Ovary (tissue), 9 donors: ENCODE measurements around the gene WNT6. TPM values are rescaled to one million over a fixed set of nuclear protein-coding genes. Genes with fewer than 3 reads are reported as not detected.
A peak's percentile ranks its signal among the peaks of the same experiment; 100 is the strongest.

Experiments
- DNase-seq, 5 donors: peaks; one replicate each; pipeline ENCODE4 v3.0.0-alpha.2; 2019 to 2020
- H3K27ac ChIP-seq, 2 donors: fragments of 200-600 bp; one replicate each; pipeline versions ENCODE4 v1.5.1 to v1.8.0; 2019 to 2022
- H3K27me3 ChIP-seq: fragments of 200-600 bp; one replicate; pipeline ENCODE4 v1.8.0; 2022
- H3K36me3 ChIP-seq: fragments of 200-600 bp; sonication (generic); one replicate; pipeline ENCODE4 v1.5.1; 2019
- H3K4me1 ChIP-seq: one replicate; pipeline ENCODE4 v1.8.1; 2013; ENCODE audit warnings: mild to moderate bottlenecking, moderate library complexity; ENCODE audit not compliant: insufficient read depth
- H3K4me3 ChIP-seq: fragments of 200-600 bp; sonication (generic); one replicate; pipeline ENCODE4 v1.5.1; 2017
- H3K9me3 ChIP-seq, 2 donors: fragments of 200-600 bp in 1 of 2; sonication (generic) in 1 of 2; one replicate each; pipeline versions ENCODE4 v1.5.1 to v1.8.1; 2013 to 2019; ENCODE audit warnings: mild to moderate bottlenecking in 1 of 2, moderate library complexity in 1 of 2
- EP300 ChIP-seq: sonication (generic); formaldehyde crosslinking; IDR thresholded peaks from one replicate; pipeline ENCODE4 v1.6.1; 2017; ENCODE audit warnings: antibody characterized with exemption
- POLR2A ChIP-seq: fragments of 450-650 bp; IDR thresholded peaks from one replicate; pipeline ENCODE4 v1.6.1; 2017; ENCODE audit warnings: antibody characterized with exemption, mild to moderate bottlenecking, moderate library complexity
- WGBS, 3 donors: extraction: QIAGEN DNeasy Blood & Tissue Kit in 1 of 3; methylation state at CpG; one replicate each; pipeline versions ENCODE4 v1.1.5 to v1.1.7; 2013 to 2017; 5-methylcytosine and 5-hydroxymethylcytosine counted together
- intact Hi-C, 4 donors: fragments of 100-400 bp; cut with DNase I; formaldehyde crosslinking; loops; one replicate each; pipeline versions ENCODE4 v1.11.0 to v1.15.1; 2022 to 2023
- polyA plus RNA-seq, 2 donors: library from polyadenylated mRNA; stranded (reverse); fragments of 200-250 nt in 1 of 2; fragments of 350-450 nt in 1 of 2; fragmentation: Illumina TruSeq in 1 of 2; extraction: RNeasy Lipid Tissue Mini Kit (QIAGEN cat#74804) in 1 of 2; gene quantifications; one replicate each; pipeline ENCODE4 v1.2.3, GENCODE V29; 2013 to 2014
- total RNA-seq, 7 donors: library from RNA; depleted of rRNA in 2 of 7; stranded (reverse); fragments of >200 nt in 2 of 7; fragmentation: NEBNext Ultra II Directional in 3 of 7; extraction: Animal tissue kit (Norgen Biotek cat#: 25700) in 3 of 7; gene quantifications; one replicate each; pipeline versions ENCODE4 v1.1.0 to v1.2.4, GENCODE V29; 2016 to 2023
- TF ChIP-seq, protein P1 (sequence below), 3 donors: fragments of 450-650 bp in 2 of 3; fragments of 200-600 bp in 1 of 3; IDR thresholded peaks; one replicate each; pipeline versions ENCODE4 v1.5.1 to v1.8.0; 2016 to 2022; ENCODE audit warnings: antibody characterized with exemption in 3 of 3, mild to moderate bottlenecking in 1 of 3
- donor health status: DM: no; HTN: no; CAD: no; lungs with moderate emphysema.
- donor health status: DM: no; HTN: no; CAD: no.
- donor health status: Bipolar disorder and iron deficiency.
- donor health status: DM: yes; HTN: yes; CAD: no.
- donor health status: DM: no; HTN: no; CAD: no.
- donor health status: DM: yes; HTN: yes; CAD: no.

Gene WNT6
- total and polyA plus RNA-seq, 9 donors = 0.13 to 4.5 (median 2.0) TPM

DNA sequence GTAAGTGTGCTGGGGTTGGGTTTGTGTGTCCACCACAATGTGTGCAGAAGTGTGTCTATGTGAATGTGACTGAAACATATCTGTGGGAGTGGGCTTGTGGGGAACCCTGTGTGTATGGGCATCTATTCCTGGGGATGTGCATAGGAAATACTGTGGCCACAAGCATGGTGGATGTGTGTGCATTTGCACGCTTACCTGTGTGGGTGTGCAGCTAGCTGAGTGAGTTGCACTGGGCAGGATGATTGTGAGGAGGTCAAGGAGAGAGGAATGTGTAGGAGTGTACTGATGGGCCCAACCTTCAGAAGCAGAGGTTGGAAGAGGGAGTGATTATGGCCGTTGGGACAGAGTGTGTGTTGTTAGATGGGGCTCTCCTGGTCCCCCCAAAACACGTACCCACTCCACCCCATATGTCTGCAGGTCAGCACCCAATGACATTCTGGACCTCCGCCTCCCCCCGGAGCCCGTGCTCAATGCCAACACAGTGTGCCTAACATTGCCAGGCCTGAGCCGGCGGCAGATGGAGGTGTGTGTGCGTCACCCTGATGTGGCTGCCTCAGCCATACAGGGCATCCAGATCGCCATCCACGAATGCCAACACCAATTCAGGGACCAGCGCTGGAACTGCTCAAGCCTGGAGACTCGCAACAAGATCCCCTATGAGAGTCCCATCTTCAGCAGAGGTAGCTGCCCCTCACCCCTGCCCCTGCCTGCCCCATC is 22.3 kb downstream of the WNT6 start:
- Histone ChIP-seq H3K4me3 (no peak overlapping the region), H3K27ac (no peak overlapping the region), H3K9me3 (no peaks in the 10 kb centered on the region), H3K27me3 (no peaks in the 10 kb centered on the region), H3K36me3 (no peaks in the 10 kb centered on the region), H3K4me1 (no peaks in the 10 kb centered on the region)
- TF ChIP-seq POLR2A (no peak), EP300 (no peak)
- 77 to 80% (median 78%) methylated on average over 13 of the region's 13 CpGs for WGBS, 3 donors
- DNase-seq = no peak
- intact Hi-C loops = no loop called here

DNA sequence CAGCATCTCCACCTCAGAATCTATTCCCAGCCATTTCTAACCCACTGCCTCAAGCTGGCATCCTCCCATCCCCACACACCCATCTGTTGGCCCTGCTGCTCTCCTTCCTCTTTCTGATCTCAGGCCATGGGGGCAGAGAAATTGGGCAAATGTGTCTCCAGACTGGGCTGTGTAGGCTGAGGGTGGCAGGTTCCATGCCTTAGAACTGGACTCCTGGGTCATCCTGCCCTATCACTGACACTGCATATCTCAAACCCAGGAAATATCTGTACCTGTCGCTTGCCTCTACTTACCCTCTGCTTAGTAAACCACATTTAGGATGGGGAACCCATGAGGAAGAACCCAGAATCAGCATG is 22.8 kb downstream of the WNT6 start:
- no peaks in the 10 kb centered on the region for H3K36me3 ChIP-seq
- no peak overlapping the region for H3K4me3 ChIP-seq
- no peaks in the 10 kb centered on the region for H3K27me3 ChIP-seq
- H3K27ac ChIP-seq = no peak overlapping the region
- H3K9me3 ChIP-seq = no peaks in the 10 kb centered on the region
- H3K4me1 ChIP-seq = no peaks in the 10 kb centered on the region
- 86 to 93% (median 87%) methylated on average over 1 of the region's 1 CpG for WGBS, 3 donors
- intact Hi-C loops = no loop called here
- TF ChIP-seq, protein P1, sequence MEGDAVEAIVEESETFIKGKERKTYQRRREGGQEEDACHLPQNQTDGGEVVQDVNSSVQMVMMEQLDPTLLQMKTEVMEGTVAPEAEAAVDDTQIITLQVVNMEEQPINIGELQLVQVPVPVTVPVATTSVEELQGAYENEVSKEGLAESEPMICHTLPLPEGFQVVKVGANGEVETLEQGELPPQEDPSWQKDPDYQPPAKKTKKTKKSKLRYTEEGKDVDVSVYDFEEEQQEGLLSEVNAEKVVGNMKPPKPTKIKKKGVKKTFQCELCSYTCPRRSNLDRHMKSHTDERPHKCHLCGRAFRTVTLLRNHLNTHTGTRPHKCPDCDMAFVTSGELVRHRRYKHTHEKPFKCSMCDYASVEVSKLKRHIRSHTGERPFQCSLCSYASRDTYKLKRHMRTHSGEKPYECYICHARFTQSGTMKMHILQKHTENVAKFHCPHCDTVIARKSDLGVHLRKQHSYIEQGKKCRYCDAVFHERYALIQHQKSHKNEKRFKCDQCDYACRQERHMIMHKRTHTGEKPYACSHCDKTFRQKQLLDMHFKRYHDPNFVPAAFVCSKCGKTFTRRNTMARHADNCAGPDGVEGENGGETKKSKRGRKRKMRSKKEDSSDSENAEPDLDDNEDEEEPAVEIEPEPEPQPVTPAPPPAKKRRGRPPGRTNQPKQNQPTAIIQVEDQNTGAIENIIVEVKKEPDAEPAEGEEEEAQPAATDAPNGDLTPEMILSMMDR (IDR thresholded peaks at IDR 0.05) = no peak
- TF ChIP-seq EP300 (no peak), POLR2A (no peak)
- DNase-seq = no peak

DNA sequence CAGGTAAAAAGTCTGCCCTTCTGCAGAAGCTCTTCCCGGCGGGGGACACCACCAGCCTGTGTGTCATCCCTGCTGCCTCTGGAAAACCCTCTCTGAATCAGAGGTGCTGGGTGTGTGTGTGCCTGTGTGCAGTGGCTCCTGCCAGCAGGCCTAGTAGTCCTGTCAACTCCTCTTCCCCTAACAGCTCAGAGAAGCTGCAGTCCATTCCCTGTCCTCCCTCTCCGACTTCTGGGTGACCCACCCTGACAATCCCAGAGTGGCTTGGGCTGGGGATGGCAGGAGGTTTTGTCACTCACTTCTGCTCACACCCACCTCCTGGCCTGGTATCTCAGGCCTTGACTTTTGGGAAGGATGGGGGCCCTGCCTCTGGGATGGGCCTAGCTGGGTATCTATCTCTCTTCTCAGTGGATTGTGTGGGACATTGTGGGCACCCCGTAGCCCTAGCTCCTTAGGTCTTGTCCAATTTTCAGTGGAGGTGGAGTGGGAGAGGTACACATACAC is 23.3 kb downstream of the WNT6 start:
- TF ChIP-seq, protein P1 (IDR thresholded peaks at IDR 0.05) = no peak
- TF ChIP-seq EP300 (no peak), POLR2A (no peak)
- intact Hi-C loops = no loop called here
- no peak overlapping the region for H3K4me3 ChIP-seq
- no peak for DNase-seq
- H3K27ac ChIP-seq = no peak overlapping the region
- WGBS, 3 donors = 76 to 83% (median 77%) methylated on average over 4 of the region's 4 CpGs
- H3K27me3 ChIP-seq = no peaks in the 10 kb centered on the region
- H3K9me3 ChIP-seq = no peaks in the 10 kb centered on the region
- H3K4me1 ChIP-seq = no peaks in the 10 kb centered on the region
- no peaks in the 10 kb centered on the region for H3K36me3 ChIP-seq

DNA sequence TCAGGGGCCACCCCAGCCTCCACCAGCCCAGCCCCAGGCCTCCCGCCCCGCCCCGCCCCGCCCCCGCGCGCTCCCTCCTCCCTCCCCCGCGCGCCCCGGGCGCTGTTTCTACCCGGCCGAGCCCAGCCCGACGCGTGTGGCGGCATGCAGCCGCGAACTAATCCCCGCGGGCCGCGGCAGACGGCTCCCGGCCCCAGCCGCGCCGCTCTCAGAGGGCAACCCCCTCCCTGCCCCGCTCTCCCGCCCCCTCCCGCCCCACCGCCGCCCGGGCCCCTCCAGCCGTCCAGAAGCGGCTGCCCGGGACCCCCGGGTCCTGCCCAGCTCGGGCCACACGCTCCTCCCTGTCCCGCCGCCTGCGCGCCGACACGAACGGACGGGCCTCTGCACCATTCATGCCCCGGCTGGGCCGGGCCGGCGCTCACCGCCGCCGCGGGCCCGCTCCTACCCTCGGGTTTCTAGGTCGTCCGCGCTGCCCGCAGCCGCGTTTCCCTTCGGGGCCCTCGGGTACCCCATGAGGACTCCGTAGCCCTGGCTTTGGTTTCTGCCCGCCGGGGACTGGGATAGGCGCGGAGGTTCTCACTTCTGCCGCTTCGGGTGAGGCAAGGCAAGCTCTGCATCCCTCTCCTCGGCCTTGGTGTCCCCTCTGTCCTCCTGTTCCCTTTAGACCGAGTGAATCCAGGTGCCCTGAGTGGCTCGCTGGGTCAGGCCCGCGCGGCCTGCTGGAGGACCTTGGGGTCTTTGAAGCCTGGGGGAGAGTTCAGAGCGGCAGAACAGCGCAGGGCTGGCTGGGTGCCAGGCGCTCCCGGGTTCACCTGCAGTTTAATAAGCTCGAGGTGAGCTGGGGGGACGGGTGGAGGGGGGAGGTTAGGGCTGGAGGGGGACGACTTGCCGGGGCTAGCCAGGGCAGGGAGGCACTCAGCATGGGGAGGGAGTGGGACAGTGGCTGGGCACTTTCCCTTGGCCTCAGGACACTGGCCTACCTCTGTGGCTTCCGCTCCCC is 24.2 kb downstream of the WNT6 start:
- peak in 1 of 5 donors; percentile 64 for DNase-seq
- Histone ChIP-seq H3K36me3 (no peaks in the 10 kb centered on the region), H3K27me3 (no peaks in the 10 kb centered on the region), H3K4me1 (no peaks in the 10 kb centered on the region), H3K27ac (no peak overlapping the region), H3K9me3 (no peaks in the 10 kb centered on the region), H3K4me3 (peak overlapping the region; percentile 25)
- intact Hi-C loops = no loop called here
- 11 to 27% (median 22%) methylated on average over 32 to 89 of the region's 89 CpGs for whole genome bisulfite sequencing, 3 donors
- TF ChIP-seq POLR2A (no peak), EP300 (no peak)
- TF ChIP-seq, protein P1 (IDR thresholded peaks at IDR 0.05) = no peak
